H1 (cell line): ENCODE measurements around the gene P2RY14. TPM values are rescaled to one million over a fixed set of nuclear protein-coding genes. Genes with fewer than 3 reads are reported as not detected.
"Not testable (repeated sequence)": the region's sequence is repeated elsewhere in the genome, so short reads cannot be mapped to it uniquely, and the experiment has no call there.

Source experiments
- CTCF ChIA-PET: fragments of 300-600 bp; sonication (Branson Sonifier 250); formaldehyde crosslinking; loops from one replicate; lab custom pipeline; 2021; ENCODE audit not compliant: partially characterized antibody; lab: Charles Lee
- POLR2A ChIA-PET: fragments of 300-600 bp; sonication (Branson Sonifier 250); formaldehyde crosslinking; loops from one replicate; lab custom pipeline; 2021; ENCODE audit warnings: inconsistent platforms; ENCODE audit not compliant: partially characterized antibody; lab: Charles Lee
- DNase-seq, 2 experiments: peaks; one replicate each; pipeline versions ENCODE4 v3.0.0 to v3.0.0-alpha.2; 2010 to 2022; ENCODE audit warnings: low spot score in 2 of 2, low read depth in 1 of 2, mixed read lengths in 1 of 2
- FAIRE-seq: peaks from 2 replicates; lab custom pipeline; 2011; peaks lifted over from hg19 to GRCh38; lab: Jason Lieb, UNC
- H2AFZ ChIP-seq: 2 replicates; pipeline ENCODE4 v1.8.1; 2012; ENCODE audit warnings: low read length, inconsistent platforms
- H2AK5ac ChIP-seq: 2 replicates; pipeline ENCODE4 v1.6.1; 2013; ENCODE audit warnings: low read depth, low read length
- H2BK120ac ChIP-seq: replicated peaks from 2 replicates; pipeline ENCODE3; 2013; ENCODE audit warnings: low read depth, low read length, inconsistent platforms
- H2BK12ac ChIP-seq: 2 replicates; pipeline ENCODE4 v1.6.1; 2013; ENCODE audit warnings: low read depth, low read length
- H2BK15ac ChIP-seq: 2 replicates; pipeline ENCODE4 v1.6.1; 2013; ENCODE audit warnings: low read length
- H2BK20ac ChIP-seq: 2 replicates; pipeline ENCODE4 v1.6.1; 2013; ENCODE audit warnings: low read length
- H2BK5ac ChIP-seq: 2 replicates; pipeline ENCODE4 v1.6.1; 2013; ENCODE audit warnings: low read depth, low read length
- H3K14ac ChIP-seq: 2 replicates; pipeline ENCODE4 v1.6.1; 2013; ENCODE audit warnings: inconsistent platforms; ENCODE audit not compliant: insufficient read length
- H3K18ac ChIP-seq: 2 replicates; pipeline ENCODE4 v1.6.1; 2013; ENCODE audit warnings: low read length; ENCODE audit errors: extremely low read depth
- H3K23ac ChIP-seq: 2 replicates; pipeline ENCODE4 v1.6.1; 2013; ENCODE audit warnings: inconsistent platforms; ENCODE audit not compliant: insufficient read length
- H3K23me2 ChIP-seq: 2 replicates; pipeline ENCODE4 v1.6.1; 2013; ENCODE audit warnings: low read depth, low read length
- H3K27ac ChIP-seq: 2 replicates; pipeline ENCODE4 v1.6.1; 2011; ENCODE audit warnings: low read depth, low read length, inconsistent platforms
- H3K27me3 ChIP-seq, 4 experiments: replicated peaks in 1 of 4; 1 replicate in 1 of 4; 2 replicates in 3 of 4; pipeline versions ENCODE4 v1.6.1 to v1.8.1; 2011 to 2013; ENCODE audit warnings: low read length in 3 of 4, mild to moderate bottlenecking in 3 of 4, inconsistent platforms in 2 of 4, mixed read lengths in 2 of 4, moderate library complexity in 1 of 4; ENCODE audit not compliant: control insufficient read depth in 3 of 4, insufficient read depth in 3 of 4; ENCODE audit errors: extremely low read depth in 1 of 4
- H3K36me3 ChIP-seq, 4 experiments: 2 replicates each; pipeline versions ENCODE4 v1.6.1 to v1.8.1; 2011 to 2013; ENCODE audit warnings: mild to moderate bottlenecking in 4 of 4, low read length in 3 of 4, moderate library complexity in 2 of 4, control low read depth in 1 of 4, inconsistent platforms in 1 of 4; ENCODE audit not compliant: insufficient read depth in 4 of 4, control insufficient read depth in 2 of 4
- H3K4ac ChIP-seq: replicated peaks from 2 replicates; pipeline ENCODE3; 2013; ENCODE audit warnings: low read length, low read depth, mixed read lengths, inconsistent platforms; ENCODE audit not compliant: insufficient read length
- H3K4me1 ChIP-seq, 4 experiments: replicated peaks in 1 of 4; 1 replicate in 1 of 4; 2 replicates in 3 of 4; pipeline versions ENCODE4 v1.6.1 to v1.8.1; 2011 to 2013; ENCODE audit warnings: low read length in 3 of 4, inconsistent platforms in 2 of 4, mixed read lengths in 1 of 4; ENCODE audit not compliant: insufficient read depth in 4 of 4, control insufficient read depth in 3 of 4
- H3K4me2 ChIP-seq, 2 experiments: 2 replicates each; pipeline versions ENCODE4 v1.6.1 to v1.8.1; 2011 to 2013; ENCODE audit warnings: low read depth in 2 of 2, low read length in 2 of 2, control low read depth in 1 of 2, inconsistent platforms in 1 of 2, mild to moderate bottlenecking in 1 of 2; ENCODE audit not compliant: insufficient read depth in 1 of 2
- H3K4me3 ChIP-seq, 4 experiments: fragments of 200-600, 300-600 bp in 1 of 4; sonication (generic), shearing (Covaris generic), sonication (Bioruptor Twin) in 1 of 4; 2 replicates each; pipeline versions ENCODE4 v1.5.1 to v1.8.1; 2011 to 2016; ENCODE audit warnings: low read length in 4 of 4, low read depth in 3 of 4, control low read depth in 2 of 4, inconsistent platforms in 2 of 4, mild to moderate bottlenecking in 2 of 4, mixed read lengths in 1 of 4, moderate library complexity in 1 of 4; ENCODE audit not compliant: insufficient read depth in 2 of 4; ENCODE audit errors: extremely low read depth in 1 of 4
- H3K56ac ChIP-seq: replicated peaks from 2 replicates; pipeline ENCODE3; 2013; ENCODE audit warnings: low read depth, mild to moderate bottlenecking, mixed read lengths, low read length, inconsistent platforms; ENCODE audit not compliant: insufficient read length
- H3K79me1 ChIP-seq: 2 replicates; pipeline ENCODE4 v1.6.1; 2013; ENCODE audit warnings: low read depth, low read length, control low read depth
- H3K79me2 ChIP-seq, 2 experiments: 2 replicates each; pipeline versions ENCODE4 v1.6.1 to v1.8.1; 2012 to 2013; ENCODE audit warnings: low read length in 2 of 2, mild to moderate bottlenecking in 2 of 2, inconsistent platforms in 1 of 2; ENCODE audit not compliant: insufficient read depth in 2 of 2, control insufficient read depth in 1 of 2
- H3K9ac ChIP-seq, 4 experiments: replicated peaks in 1 of 4; 1 replicate in 1 of 4; 2 replicates in 3 of 4; pipeline versions ENCODE4 v1.6.1 to v1.8.1; 2011 to 2013; ENCODE audit warnings: low read depth in 3 of 4, low read length in 3 of 4, control low read depth in 2 of 4, mild to moderate bottlenecking in 2 of 4, moderate library complexity in 2 of 4, inconsistent platforms in 1 of 4; ENCODE audit errors: extremely low read depth in 1 of 4
- H3K9me3 ChIP-seq, 2 experiments: 2 replicates each; pipeline versions ENCODE4 v1.6.1 to v1.8.1; 2012 to 2013; ENCODE audit warnings: mild to moderate bottlenecking in 2 of 2, moderate library complexity in 2 of 2, control low read depth in 1 of 2, inconsistent platforms in 1 of 2, low read depth in 1 of 2, low read length in 1 of 2, mixed read lengths in 1 of 2; ENCODE audit not compliant: insufficient read depth in 2 of 2
- H4K20me1 ChIP-seq, 2 experiments: replicated peaks in 1 of 2; 2 replicates each; pipeline versions ENCODE3 to v1.8.1; 2011 to 2013; ENCODE audit warnings: inconsistent platforms in 2 of 2, low read length in 2 of 2, mild to moderate bottlenecking in 1 of 2; ENCODE audit not compliant: insufficient read depth in 2 of 2, control insufficient read depth in 1 of 2
- H4K5ac ChIP-seq: 2 replicates; pipeline ENCODE4 v1.6.1; 2013; ENCODE audit warnings: low read length, low read depth, mixed read lengths, inconsistent platforms; ENCODE audit not compliant: insufficient read length
- H4K8ac ChIP-seq: 2 replicates; pipeline ENCODE4 v1.8.0; 2013; ENCODE audit warnings: mild to moderate bottlenecking, moderate library complexity, low read length, inconsistent platforms; ENCODE audit not compliant: insufficient read depth; ENCODE audit errors: extremely low read depth
- H4K91ac ChIP-seq: replicated peaks from 2 replicates; pipeline ENCODE3; 2013; ENCODE audit warnings: low read length, mixed read lengths, inconsistent platforms; ENCODE audit not compliant: insufficient read length
- polyA plus RNA-seq, 7 experiments: library from polyadenylated mRNA; depleted of rRNA in 3 of 7; stranded (reverse) in 5 of 7; unstranded in 2 of 7; fragments of >200 nt in 5 of 7; fragments of 200-250 nt in 2 of 7; gene quantifications; 1 replicate in 5 of 7; 2 replicates in 1 of 7; 4 replicates in 1 of 7; pipeline versions ENCODE4 v1.2.1 to v1.2.3, GENCODE V29; 2011 to 2013; ENCODE audit warnings: missing spikeins in 2 of 7, mixed read lengths in 2 of 7
- total RNA-seq: library from RNA; stranded (reverse); fragmentation: NEBNext Ultra II Directional; extraction: Animal tissue kit (Norgen Biotek cat#: 25700); gene quantifications from 2 replicates; pipeline ENCODE4 v1.2.1, GENCODE V29; 2021

Gene P2RY14
- total and polyA plus RNA-seq, 2 of the 8 experiments (the other 6 are each of a cell fraction or from before 2014, with no cell fraction given) = not detected

DNA sequence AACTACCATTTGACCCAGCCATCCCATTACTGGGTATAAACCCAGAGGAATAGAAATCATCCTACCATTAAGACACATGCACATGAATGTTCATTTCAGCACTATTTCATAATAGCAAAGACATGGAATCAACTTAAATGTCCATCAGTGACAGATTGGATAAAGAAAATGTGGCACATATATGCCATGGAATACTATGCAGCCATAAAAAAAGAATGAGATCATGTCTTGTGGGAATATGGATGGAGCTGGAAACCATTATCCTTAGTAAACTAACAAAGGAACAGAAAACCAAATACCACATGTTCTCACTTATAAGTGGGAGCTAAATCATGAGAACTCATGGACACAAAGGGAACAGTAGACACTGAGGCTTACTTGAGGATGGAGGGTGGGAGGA is 45.9 kb downstream of the P2RY14 start:
- peaks cover 0 to 22% (median 11%) of the 10 kb centered on the region in 4 experiments; a peak in 4 of 7 replicates for H3K4me1 ChIP-seq
- not testable (repeated sequence) for DNase-seq

More for the DNA sequence above, 45.9 kb downstream of the P2RY14 start:
- H3K4ac ChIP-seq, H3K4me2 ChIP-seq, H3K4me3 ChIP-seq, H2BK15ac ChIP-seq, H2BK20ac ChIP-seq, H3K56ac ChIP-seq, H3K23ac ChIP-seq, H2BK120ac ChIP-seq, FAIRE-seq, H3K79me1 ChIP-seq, H4K91ac ChIP-seq, H3K18ac ChIP-seq, H3K79me2 ChIP-seq, H2AK5ac ChIP-seq, H4K20me1 ChIP-seq, H3K9me3 ChIP-seq, H3K9ac ChIP-seq, H2BK5ac ChIP-seq, H2AFZ ChIP-seq, H4K8ac ChIP-seq, H3K23me2 ChIP-seq, POLR2A ChIA-PET, H4K5ac ChIP-seq, H3K27me3 ChIP-seq, H3K36me3 ChIP-seq, H3K14ac ChIP-seq, H3K27ac ChIP-seq, H2BK12ac ChIP-seq: not testable (repeated sequence)
- CTCF ChIA-PET = interaction anchor here (1.0 to 1.8 kb wide), 6 partner anchors 18 to 95 kb away, joined by 3 to 6 read pairs (median 4); no protein-coding TSS in a partner anchor
